Neural cell (in vitro differentiated cells): ENCODE results near the gene WIPI1. TPM values are rescaled to one million over a fixed set of nuclear protein-coding genes. Genes with fewer than 3 reads are reported as not detected.

Experiments used
- H2AFZ ChIP-seq: fragments of 200-600, 300-800 bp; sonication (generic), shearing (Covaris generic); 2 replicates; pipeline ENCODE4 v1.6.0; 2014; ENCODE audit warnings: low read depth, mild to moderate bottlenecking, antibody characterized with exemption, low read length, moderate library complexity
- H3F3A ChIP-seq: fragments of 200-600 bp; shearing (Covaris generic); 2 replicates; pipeline ENCODE4 v1.6.1; 2016; ENCODE audit warnings: mild to moderate bottlenecking, moderate library complexity, mixed read lengths, antibody characterized with exemption, low read length; ENCODE audit not compliant: insufficient read depth, poor library complexity, severe bottlenecking
- H3K27ac ChIP-seq: fragments of 200-600, 300-800 bp; sonication (generic), shearing (Covaris generic); 2 replicates; pipeline ENCODE4 v1.5.1; 2014; ENCODE audit warnings: mild to moderate bottlenecking, low read length, moderate library complexity
- H3K27me3 ChIP-seq: fragments of 300-800, 200-600 bp; sonication (generic), shearing (Covaris generic); 2 replicates; pipeline ENCODE4 v1.6.0; 2014; ENCODE audit warnings: mild to moderate bottlenecking, low read depth, low read length, moderate library complexity; ENCODE audit not compliant: insufficient read depth
- H3K36me3 ChIP-seq: fragments of 300-800, 200-600 bp; sonication (generic), shearing (Covaris generic); 2 replicates; pipeline ENCODE4 v1.5.1; 2014; ENCODE audit warnings: mild to moderate bottlenecking, antibody characterized with exemption, low read length, moderate library complexity; ENCODE audit not compliant: insufficient read depth
- H3K4me2 ChIP-seq: fragments of 300-800, 200-600 bp; sonication (generic), shearing (Covaris generic); 2 replicates; pipeline ENCODE4 v1.6.0; 2014; ENCODE audit warnings: mild to moderate bottlenecking, low read length
- H3K4me3 ChIP-seq: fragments of 300-800, 200-600 bp; sonication (generic), shearing (Covaris generic); 2 replicates; pipeline ENCODE4 v1.5.1; 2014; ENCODE audit warnings: mild to moderate bottlenecking, low read length, moderate library complexity
- H3K79me2 ChIP-seq: fragments of 200-600 bp; shearing (Covaris generic); replicated peaks from 2 replicates; pipeline ENCODE4 v1.6.0; 2014; ENCODE audit warnings: mild to moderate bottlenecking, low read length, moderate library complexity; ENCODE audit not compliant: insufficient read depth
- H3K9ac ChIP-seq: fragments of 300-800, 200-600 bp; sonication (generic), shearing (Covaris generic); 2 replicates; pipeline ENCODE4 v1.6.1; 2016; ENCODE audit warnings: mild to moderate bottlenecking, low read length, mixed read lengths
- H3K9me2 ChIP-seq: fragments of 200-600 bp; shearing (Covaris generic); 2 replicates; pipeline ENCODE4 v1.6.1; 2016; ENCODE audit warnings: mild to moderate bottlenecking, low read length, mixed read lengths; ENCODE audit not compliant: insufficient read depth
- H3K9me3 ChIP-seq: fragments of 200-600, 300-800 bp; sonication (generic), shearing (Covaris generic); 2 replicates; pipeline ENCODE4 v1.6.1; 2016; ENCODE audit warnings: mild to moderate bottlenecking, mixed run types, low read length, moderate library complexity, mixed read lengths
- H4K20me1 ChIP-seq: fragments of 200-600 bp; shearing (Covaris generic); 2 replicates; pipeline ENCODE4 v1.6.1; 2016; ENCODE audit warnings: mild to moderate bottlenecking, mixed run types; ENCODE audit not compliant: insufficient read depth
- CTCF ChIP-seq: fragments of 450-650 bp; IDR thresholded peaks from 2 replicates; pipeline ENCODE4 v1.5.1; 2014; ENCODE audit warnings: antibody characterized with exemption, mild to moderate bottlenecking, moderate library complexity; ENCODE audit not compliant: poor library complexity, severe bottlenecking
- EP300 ChIP-seq: fragments of 450-650 bp; conservative IDR thresholded peaks from 2 replicates; pipeline ENCODE4 v1.6.1; 2014; ENCODE audit warnings: antibody characterized with exemption, mild to moderate bottlenecking, moderate library complexity; ENCODE audit not compliant: poor library complexity, severe bottlenecking
- EZH2 ChIP-seq: fragments of 200-600, 300-800 bp; shearing (Covaris generic), sonication (generic); IDR thresholded peaks from 2 replicates; pipeline ENCODE4 v1.6.1; 2014; ENCODE audit warnings: antibody characterized with exemption, low read length, borderline replicate concordance, mild to moderate bottlenecking; ENCODE audit not compliant: insufficient read depth, poor library complexity, severe bottlenecking
- MXI1 ChIP-seq: fragments of 450-650 bp; conservative IDR thresholded peaks from 2 replicates; pipeline ENCODE4 v1.6.1; 2014; ENCODE audit warnings: antibody characterized with exemption, mild to moderate bottlenecking; ENCODE audit not compliant: poor library complexity, severe bottlenecking
- POLR2AphosphoS5 ChIP-seq: IDR thresholded peaks from 2 replicates; pipeline ENCODE4 v1.6.1; 2012
- RAD21 ChIP-seq: fragments of 450-650 bp; conservative IDR thresholded peaks from 2 replicates; pipeline ENCODE4 v1.6.1; 2014; ENCODE audit warnings: antibody characterized with exemption, mild to moderate bottlenecking, moderate library complexity
- REST ChIP-seq: IDR thresholded peaks from 2 replicates; pipeline ENCODE4 v1.6.1; 2012; ENCODE audit warnings: borderline replicate concordance
- SMC3 ChIP-seq: fragments of 450-650 bp; conservative IDR thresholded peaks from 2 replicates; pipeline ENCODE4 v1.6.1; 2014; ENCODE audit warnings: antibody characterized with exemption, mild to moderate bottlenecking, moderate library complexity; ENCODE audit not compliant: poor library complexity
- TAF1 ChIP-seq: IDR thresholded peaks from 2 replicates; pipeline ENCODE4 v1.6.1; 2012; ENCODE audit warnings: low read depth
- polyA plus RNA-seq: library from polyadenylated mRNA; depleted of rRNA; stranded (reverse); fragments of >200 nt; gene quantifications from 2 replicates; pipeline ENCODE4 v1.2.3, GENCODE V29; 2014

The WIPI1 gene
- polyA plus RNA-seq, 1 donor from 2014 or later = 17.8 TPM

- Histone ChIP-seq H3K9me2 (no peaks in the 10 kb centered on the region), H3K79me2 (no peaks in the 10 kb centered on the region), H2AFZ (no peak overlapping the region), H3K9ac (no peak overlapping the region), H3K9me3 (no peaks in the 10 kb centered on the region), H3K4me3 (no peak overlapping the region), H3K27ac (no peak overlapping the region), H3K4me2 (no peak overlapping the region), H3F3A (no peaks in the 10 kb centered on the region), H4K20me1 (no peaks in the 10 kb centered on the region), H3K27me3 (no peaks in the 10 kb centered on the region), H3K36me3 (no peaks in the 10 kb centered on the region)
- TF ChIP-seq EZH2 = no peak
- TF ChIP-seq TAF1 = no peak
- no peak for TF ChIP-seq REST
- no peak for TF ChIP-seq SMC3
- TF ChIP-seq POLR2AphosphoS5 = no peak
- TF ChIP-seq CTCF = no peak
- no peak for TF ChIP-seq MXI1
- no peak for TF ChIP-seq RAD21
- no peak for TF ChIP-seq EP300
These were observed 26.2 kb downstream of the WIPI1 start for GRCh38 chr17:68431045-68431608.

GRCh38 chr17:68429881-68430280 is 27.4 kb downstream of the WIPI1 start:
- no peaks in the 10 kb centered on the region for H3K79me2 ChIP-seq
- H3F3A ChIP-seq = no peaks in the 10 kb centered on the region
- no peaks in the 10 kb centered on the region for H4K20me1 ChIP-seq
- H3K4me2 ChIP-seq = no peak overlapping the region
- H3K9ac ChIP-seq = no peak overlapping the region
- TF ChIP-seq REST = no peak
- TF ChIP-seq EZH2 = no peak
- no peak for TF ChIP-seq MXI1
- no peak for TF ChIP-seq SMC3
- no peak for TF ChIP-seq POLR2AphosphoS5
- no peak for TF ChIP-seq RAD21
- TF ChIP-seq TAF1 = no peak
- TF ChIP-seq CTCF = no peak
- TF ChIP-seq EP300 = no peak
- H3K4me3 ChIP-seq = no peak overlapping the region
- no peaks in the 10 kb centered on the region for H3K27me3 ChIP-seq
- H3K27ac ChIP-seq = no peak overlapping the region
- no peaks in the 10 kb centered on the region for H3K36me3 ChIP-seq
- H3K9me2 ChIP-seq = no peaks in the 10 kb centered on the region
- H2AFZ ChIP-seq = no peak overlapping the region
- no peaks in the 10 kb centered on the region for H3K9me3 ChIP-seq
